ENCODE measurements around the gene PCDH8. TPM values are rescaled to one million over a fixed set of nuclear protein-coding genes. Genes with fewer than 3 reads are reported as not detected.

PCDH8 gene
- total RNA-seq, 1 experiment from 2014 or later = not detected

GRCh38 chr13:52884429-52885010, 36.1 kb upstream of the PCDH8 start:
- Histone ChIP-seq H3K27ac (ENCODE audit: low read depth, low read length) (no peak overlapping the region), H3K9me2 (ENCODE audit: insufficient read depth) (no peaks in the 10 kb centered on the region), H2AFZ (ENCODE audit: low read depth, low read length, poor library complexity, severe bottlenecking) (no peak overlapping the region), H3K4me3 (replicated peaks in 1 of 2; ENCODE audit: low read depth in 1 of 2, low read length in 2 of 2) (no peak overlapping the region), H4K20me1 (ENCODE audit: insufficient read depth) (no peaks in the 10 kb centered on the region), H3K9me3 (ENCODE audit: control insufficient read depth in 1 of 2, insufficient read depth in 1 of 2, low read depth in 1 of 2, low read length in 2 of 2) (no peaks in the 10 kb centered on the region), H3K9ac (ENCODE audit: low read length) (no peak overlapping the region), H3K27me3 (ENCODE audit: insufficient read depth, low read length) (peaks cover 13% of the 10 kb centered on the region; the same call in 1 of the 2 replicates), H3K36me3 (ENCODE audit: control insufficient read depth in 1 of 2, insufficient read depth in 2 of 2, low read length in 2 of 2) (no peaks in the 10 kb centered on the region), H3K4me2 (ENCODE audit: low read length) (no peak overlapping the region), H3K4me1 (ENCODE audit: control insufficient read depth in 1 of 2, insufficient read depth in 2 of 2, low read length in 2 of 2) (no peaks in the 10 kb centered on the region), H3K79me2 (ENCODE audit: insufficient read depth, low read length) (no peaks in the 10 kb centered on the region)
- ChIA-PET RAD21 (ENCODE audit: low non-redundant PET in 1 of 2, low total read pairs in 2 of 2, uncharacterized antibody in 2 of 2, unreplicated experiment in 2 of 2) (no interaction called here), CTCF (no interaction called here), POLR2A (no interaction called here)
- intact Hi-C loops (cut with micrococcal nuclease) = no loop called here
- TF ChIP-seq, protein P1, sequence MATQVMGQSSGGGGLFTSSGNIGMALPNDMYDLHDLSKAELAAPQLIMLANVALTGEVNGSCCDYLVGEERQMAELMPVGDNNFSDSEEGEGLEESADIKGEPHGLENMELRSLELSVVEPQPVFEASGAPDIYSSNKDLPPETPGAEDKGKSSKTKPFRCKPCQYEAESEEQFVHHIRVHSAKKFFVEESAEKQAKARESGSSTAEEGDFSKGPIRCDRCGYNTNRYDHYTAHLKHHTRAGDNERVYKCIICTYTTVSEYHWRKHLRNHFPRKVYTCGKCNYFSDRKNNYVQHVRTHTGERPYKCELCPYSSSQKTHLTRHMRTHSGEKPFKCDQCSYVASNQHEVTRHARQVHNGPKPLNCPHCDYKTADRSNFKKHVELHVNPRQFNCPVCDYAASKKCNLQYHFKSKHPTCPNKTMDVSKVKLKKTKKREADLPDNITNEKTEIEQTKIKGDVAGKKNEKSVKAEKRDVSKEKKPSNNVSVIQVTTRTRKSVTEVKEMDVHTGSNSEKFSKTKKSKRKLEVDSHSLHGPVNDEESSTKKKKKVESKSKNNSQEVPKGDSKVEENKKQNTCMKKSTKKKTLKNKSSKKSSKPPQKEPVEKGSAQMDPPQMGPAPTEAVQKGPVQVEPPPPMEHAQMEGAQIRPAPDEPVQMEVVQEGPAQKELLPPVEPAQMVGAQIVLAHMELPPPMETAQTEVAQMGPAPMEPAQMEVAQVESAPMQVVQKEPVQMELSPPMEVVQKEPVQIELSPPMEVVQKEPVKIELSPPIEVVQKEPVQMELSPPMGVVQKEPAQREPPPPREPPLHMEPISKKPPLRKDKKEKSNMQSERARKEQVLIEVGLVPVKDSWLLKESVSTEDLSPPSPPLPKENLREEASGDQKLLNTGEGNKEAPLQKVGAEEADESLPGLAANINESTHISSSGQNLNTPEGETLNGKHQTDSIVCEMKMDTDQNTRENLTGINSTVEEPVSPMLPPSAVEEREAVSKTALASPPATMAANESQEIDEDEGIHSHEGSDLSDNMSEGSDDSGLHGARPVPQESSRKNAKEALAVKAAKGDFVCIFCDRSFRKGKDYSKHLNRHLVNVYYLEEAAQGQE (IDR thresholded peaks at IDR 0.05; ENCODE audit: low read depth) = no peak
- DNase-seq (ENCODE audit: low read depth, low spot score) = no peak
- no TSS peak for BruUV-seq (replicated peaks)
- no peak for ATAC-seq

GRCh38 chr13:52882785-52883184, 34.3 kb upstream of the PCDH8 start:
- Histone ChIP-seq H3K4me3 (replicated peaks in 1 of 2; ENCODE audit: low read depth in 1 of 2, low read length in 2 of 2) (no peak overlapping the region), H3K9ac (ENCODE audit: low read length) (no peak overlapping the region), H3K4me2 (ENCODE audit: low read length) (no peak overlapping the region), H3K4me1 (ENCODE audit: control insufficient read depth in 1 of 2, insufficient read depth in 2 of 2, low read length in 2 of 2) (no peaks in the 10 kb centered on the region), H3K9me2 (ENCODE audit: insufficient read depth) (no peaks in the 10 kb centered on the region), H3K27me3 (ENCODE audit: insufficient read depth, low read length) (peaks cover 13% of the 10 kb centered on the region; the same call in 1 of the 2 replicates), H3K79me2 (ENCODE audit: insufficient read depth, low read length) (no peaks in the 10 kb centered on the region), H4K20me1 (ENCODE audit: insufficient read depth) (no peaks in the 10 kb centered on the region), H3K27ac (ENCODE audit: low read depth, low read length) (no peak overlapping the region), H3K36me3 (ENCODE audit: control insufficient read depth in 1 of 2, insufficient read depth in 2 of 2, low read length in 2 of 2) (no peaks in the 10 kb centered on the region), H3K9me3 (ENCODE audit: control insufficient read depth in 1 of 2, insufficient read depth in 1 of 2, low read depth in 1 of 2, low read length in 2 of 2) (no peaks in the 10 kb centered on the region), H2AFZ (ENCODE audit: low read depth, low read length, poor library complexity, severe bottlenecking) (no peak overlapping the region)
- BruUV-seq (replicated peaks) = no TSS peak
- CTCF ChIA-PET = no interaction called here
- DNase-seq (ENCODE audit: low read depth, low spot score) = no peak
- no peak for ATAC-seq
- POLR2A ChIA-PET = no interaction called here
- RAD21 ChIA-PET (ENCODE audit: low non-redundant PET in 1 of 2, low total read pairs in 2 of 2, uncharacterized antibody in 2 of 2, unreplicated experiment in 2 of 2) = no interaction called here
- intact Hi-C loops (cut with micrococcal nuclease) = no loop called here
- TF ChIP-seq ELF1 (IDR thresholded peaks at IDR 0.05; ENCODE audit: borderline replicate concordance, low read depth) = no peak
- TF ChIP-seq POLR2A (IDR thresholded peaks at IDR 0.05; ENCODE audit: borderline replicate concordance, extremely low read depth, insufficient read depth, insufficient read length) = no peak
- no peak for TF ChIP-seq EGR1 (IDR thresholded peaks at IDR 0.05; ENCODE audit: low read depth)
- no peak for TF ChIP-seq CTCF (IDR thresholded peaks at IDR 0.05 in 2 of 3, conservative IDR thresholded peaks at IDR 0.05 in 1 of 3; ENCODE audit: borderline replicate concordance in 1 of 3, insufficient read depth in 1 of 3, low read depth in 2 of 3, low read length in 2 of 3)
- no peak for TF ChIP-seq JUND (IDR thresholded peaks at IDR 0.05)
- no peak for TF ChIP-seq POLR2AphosphoS5 (IDR thresholded peaks at IDR 0.05; ENCODE audit: low read depth, low read length)
- TF ChIP-seq ZNF274 (IDR thresholded peaks at IDR 0.05; ENCODE audit: low read depth, low read length) = no peak
- TF ChIP-seq ATF3 (IDR thresholded peaks at IDR 0.05) = no peak
- no peak for TF ChIP-seq TCF7L2 (IDR thresholded peaks at IDR 0.05; ENCODE audit: borderline replicate concordance, extremely low read depth, insufficient read depth, insufficient read length)
- no peak for TF ChIP-seq SP1 (IDR thresholded peaks at IDR 0.05; ENCODE audit: low read depth)
- TF ChIP-seq EZH2phosphoT487 (IDR thresholded peaks at IDR 0.05; ENCODE audit: borderline replicate concordance) = no peak
- TF ChIP-seq YY1 (IDR thresholded peaks at IDR 0.05; ENCODE audit: extremely low read depth, insufficient replicate concordance, low read depth, low read length) = no peak
- no peak for TF ChIP-seq EZH2 (IDR thresholded peaks at IDR 0.05)
- TF ChIP-seq SRF (IDR thresholded peaks at IDR 0.05; ENCODE audit: low read depth) = no peak

Measured in HCT116 (cell line).